Measurements from ENCODE around the gene FAM3D.

GRCh38 chr3:58631742-58632141 is 34.8 kb downstream of the FAM3D start:
- TF ChIP-seq, protein P1, sequence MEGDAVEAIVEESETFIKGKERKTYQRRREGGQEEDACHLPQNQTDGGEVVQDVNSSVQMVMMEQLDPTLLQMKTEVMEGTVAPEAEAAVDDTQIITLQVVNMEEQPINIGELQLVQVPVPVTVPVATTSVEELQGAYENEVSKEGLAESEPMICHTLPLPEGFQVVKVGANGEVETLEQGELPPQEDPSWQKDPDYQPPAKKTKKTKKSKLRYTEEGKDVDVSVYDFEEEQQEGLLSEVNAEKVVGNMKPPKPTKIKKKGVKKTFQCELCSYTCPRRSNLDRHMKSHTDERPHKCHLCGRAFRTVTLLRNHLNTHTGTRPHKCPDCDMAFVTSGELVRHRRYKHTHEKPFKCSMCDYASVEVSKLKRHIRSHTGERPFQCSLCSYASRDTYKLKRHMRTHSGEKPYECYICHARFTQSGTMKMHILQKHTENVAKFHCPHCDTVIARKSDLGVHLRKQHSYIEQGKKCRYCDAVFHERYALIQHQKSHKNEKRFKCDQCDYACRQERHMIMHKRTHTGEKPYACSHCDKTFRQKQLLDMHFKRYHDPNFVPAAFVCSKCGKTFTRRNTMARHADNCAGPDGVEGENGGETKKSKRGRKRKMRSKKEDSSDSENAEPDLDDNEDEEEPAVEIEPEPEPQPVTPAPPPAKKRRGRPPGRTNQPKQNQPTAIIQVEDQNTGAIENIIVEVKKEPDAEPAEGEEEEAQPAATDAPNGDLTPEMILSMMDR (conservative IDR thresholded peaks at IDR 0.05): no peak
- no peak for TF ChIP-seq ZFX (IDR thresholded peaks at IDR 0.05)
